Epithelial cell of proximal tubule (primary cell): ENCODE data around the gene SEMA5A. TPM values are rescaled to one million over a fixed set of nuclear protein-coding genes. Genes with fewer than 3 reads are reported as not detected.

Experiments
- DNase-seq: peaks from one replicate; pipeline ENCODE4 v3.0.0-alpha.2; 2011; ENCODE audit warnings: low read depth
- H3K4me3 ChIP-seq: 2 replicates; pipeline ENCODE4 v1.5.1; 2011; ENCODE audit warnings: low read depth, mild to moderate bottlenecking, low read length
- CTCF ChIP-seq: conservative IDR thresholded peaks from 2 replicates; pipeline ENCODE4 v1.5.1; 2012; ENCODE audit warnings: low read depth, mild to moderate bottlenecking, low read length
- total RNA-seq: library from RNA; depleted of rRNA; stranded (reverse); fragments of >200 nt; gene quantifications from 2 replicates; pipeline ENCODE4 v1.2.3, GENCODE V29; 2015

The SEMA5A gene
- total RNA-seq, 1 donor from 2014 or later = 4.0 TPM

DNA sequence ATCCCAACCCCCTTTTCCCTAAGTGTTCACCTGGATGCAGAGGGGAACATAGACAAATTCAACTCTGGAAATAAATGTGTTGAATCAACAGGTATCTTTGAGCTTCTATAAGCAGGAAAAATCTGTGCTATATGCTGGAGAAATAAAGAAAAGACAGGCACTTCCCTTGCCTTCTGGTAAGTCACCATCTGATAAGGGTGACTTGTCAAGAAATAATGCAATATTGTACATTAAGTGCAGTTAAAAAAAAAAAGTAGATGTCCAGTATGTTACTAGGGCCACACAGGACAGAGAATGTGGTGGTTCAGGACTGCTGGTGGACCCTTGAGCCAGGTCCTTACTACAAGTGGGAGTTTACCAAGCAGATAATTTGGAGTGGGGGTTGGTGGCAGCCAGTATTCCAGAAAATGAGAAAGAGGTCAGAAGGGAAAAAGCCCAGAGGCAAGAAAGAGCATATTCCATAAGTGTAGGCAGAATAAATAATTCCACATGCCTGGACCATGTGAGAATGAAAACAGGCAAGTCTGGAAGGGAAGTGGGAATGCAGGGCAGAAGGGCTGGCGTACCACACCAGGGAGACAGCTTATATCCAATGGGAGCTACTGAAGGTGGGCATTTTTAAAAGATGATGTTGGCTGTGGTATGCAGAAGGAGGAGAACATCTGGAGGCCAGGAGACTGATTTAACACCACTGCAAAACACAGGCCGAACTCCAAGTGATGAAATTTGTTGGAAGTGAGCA lies 209.9 kb downstream of the SEMA5A start:
- no peak for TF ChIP-seq CTCF
- DNase-seq = no peak
- H3K4me3 ChIP-seq = no peak overlapping the region

- DNase-seq = no peak
- H3K4me3 ChIP-seq = no peak overlapping the region
- TF ChIP-seq CTCF = no peak
Observed at GRCh38 chr5:9335269-9335668, 210.6 kb downstream of the SEMA5A start.

GRCh38 chr5:9332026-9332425 lies 213.8 kb downstream of the SEMA5A start:
- H3K4me3 ChIP-seq = no peak overlapping the region
- TF ChIP-seq CTCF = no peak

DNA sequence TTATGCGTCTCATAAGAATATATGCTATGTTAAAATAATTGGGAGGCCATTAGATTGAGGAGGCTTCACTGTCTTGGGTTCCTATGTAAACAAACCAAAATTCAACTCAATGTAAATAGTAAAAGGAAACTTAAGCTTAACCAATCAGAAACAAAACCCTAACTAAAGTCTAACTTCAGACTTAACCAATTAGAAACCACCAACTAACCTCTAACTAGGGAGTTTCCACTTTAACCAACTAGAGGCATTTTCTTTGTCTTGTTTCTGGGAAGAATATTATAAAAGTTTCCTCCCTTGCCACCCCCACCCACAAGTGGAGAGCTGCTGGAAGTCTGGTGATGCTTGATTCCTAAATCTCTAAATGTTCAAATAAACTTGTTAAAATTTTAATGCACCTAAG lies 214.5 kb downstream of the SEMA5A start:
- TF ChIP-seq CTCF = no peak
- no peak overlapping the region for H3K4me3 ChIP-seq
- no peak for DNase-seq

More at GRCh38 chr5:9332026-9332425, 213.8 kb downstream of the SEMA5A start:
- DNase-seq = no peak

DNA sequence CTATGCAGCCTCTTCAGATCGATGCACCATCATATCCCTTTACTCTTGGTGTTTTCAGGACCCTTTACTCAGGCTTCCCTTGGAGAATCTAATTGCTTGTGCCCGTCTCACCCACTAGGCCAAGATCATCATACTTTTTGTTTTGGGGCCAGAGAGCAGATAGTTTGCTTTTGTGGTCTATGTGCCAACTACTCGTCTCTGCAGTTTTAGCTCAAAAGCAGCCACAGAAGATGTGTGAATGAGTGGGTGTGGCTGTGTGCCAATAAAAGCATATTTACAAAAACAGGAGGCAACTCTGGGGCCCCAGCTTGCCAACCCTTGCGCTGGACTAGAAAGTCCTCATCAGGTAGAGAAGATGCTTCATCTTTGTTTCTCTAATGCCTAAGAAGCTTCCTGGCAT lies 216.8 kb downstream of the SEMA5A start:
- TF ChIP-seq CTCF = no peak
- DNase-seq = no peak
- no peak overlapping the region for H3K4me3 ChIP-seq

DNA sequence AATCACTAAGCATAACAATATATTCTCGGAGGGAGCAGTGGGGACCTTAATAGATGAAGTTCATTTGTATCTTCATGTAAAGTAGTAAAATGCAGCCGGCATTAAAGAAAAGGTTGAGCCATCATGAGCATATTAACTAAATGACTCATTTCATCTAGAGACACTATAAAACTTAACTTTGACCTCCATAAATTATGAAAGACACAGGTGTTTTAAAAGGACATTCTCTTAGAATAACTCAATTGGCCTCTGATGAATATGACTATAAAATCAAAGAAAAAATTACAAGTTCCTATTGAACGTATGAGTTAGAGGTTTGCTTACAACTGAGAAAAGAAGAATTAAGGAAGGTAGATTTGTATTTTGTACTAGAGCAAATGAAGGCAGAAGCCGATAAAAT lies 220.3 kb downstream of the SEMA5A start:
- DNase-seq = no peak
- no peak overlapping the region for H3K4me3 ChIP-seq
- no peak for TF ChIP-seq CTCF
